Adrenal gland (tissue), 12 donors: Measurements from ENCODE around the gene TBC1D10A. TPM values are rescaled to one million over a fixed set of nuclear protein-coding genes. Genes with fewer than 3 reads are reported as not detected.

ENCODE experiments used
- DNase-seq, 7 donors: peaks; one replicate each; pipeline ENCODE4 v3.0.0-alpha.2; 2019 to 2020
- H3K27ac ChIP-seq, 5 donors: fragments of 200-600 bp; sonication (generic) in 4 of 5; 1 replicate in 3 of 5; 2 replicates in 2 of 5; pipeline versions ENCODE4 v1.5.1 to v1.8.0; 2016 to 2020; ENCODE audit warnings: mild to moderate bottlenecking in 1 of 5
- H3K27me3 ChIP-seq: fragments of 200-600 bp; 2 replicates; pipeline ENCODE4 v1.8.0; 2021
- H3K36me3 ChIP-seq, 2 donors: fragments of 200-600 bp; replicated peaks in 1 of 2; 1 replicate in 1 of 2; 2 replicates in 1 of 2; pipeline versions ENCODE4 v1.5.1 to v1.8.0; 2018 to 2022
- H3K4me1 ChIP-seq, 2 donors: fragments of 200-600 bp; replicated peaks in 1 of 2; 1 replicate in 1 of 2; 2 replicates in 1 of 2; pipeline versions ENCODE4 v1.5.1 to v1.8.0; 2018 to 2021
- H3K4me3 ChIP-seq, 4 donors: fragments of 200-600 bp; sonication (generic) in 3 of 4; one replicate each; pipeline ENCODE4 v1.5.1; 2016 to 2018
- H3K9me3 ChIP-seq, 3 donors: fragments of 200-600 bp; sonication (generic) in 1 of 3; replicated peaks in 1 of 3; 1 replicate in 2 of 3; 2 replicates in 1 of 3; pipeline versions ENCODE4 v1.5.1 to v1.8.0; 2016 to 2021
- CTCF ChIP-seq, 6 experiments: fragments of 450-650 bp in 4 of 6; fragments of 200-600 bp in 2 of 6; sonication (generic) in 1 of 6; IDR thresholded peaks; 1 replicate in 5 of 6; 2 replicates in 1 of 6; pipeline versions ENCODE4 v1.5.1 to v1.8.0; 2016 to 2021; ENCODE audit warnings: antibody characterized with exemption in 6 of 6, mild to moderate bottlenecking in 2 of 6, moderate library complexity in 1 of 6
- POLR2A ChIP-seq, 2 donors: fragments of 450-650 bp; IDR thresholded peaks; one replicate each; pipeline ENCODE4 v1.6.1; 2017; ENCODE audit warnings: antibody characterized with exemption in 2 of 2, mild to moderate bottlenecking in 2 of 2, moderate library complexity in 1 of 2
- WGBS, 4 donors: extraction: QIAGEN DNeasy Blood & Tissue Kit in 2 of 4; methylation state at CpG; one replicate each; pipeline versions ENCODE4 v1.1.5 to v1.1.7; 2013 to 2017; 5-methylcytosine and 5-hydroxymethylcytosine counted together
- intact Hi-C, 2 donors: fragments of 100-400 bp; cut with DNase I; formaldehyde crosslinking; loops; one replicate each; pipeline versions ENCODE4 v1.14.1 to v1.15.0; 2022 to 2023
- polyA plus RNA-seq, 3 donors: library from polyadenylated mRNA; stranded (reverse); fragments of 200-250 nt in 2 of 3; fragments of 350-450 nt in 1 of 3; fragmentation: Illumina TruSeq in 1 of 3; extraction: RNeasy Lipid Tissue Mini Kit (QIAGEN cat#74804) in 1 of 3; gene quantifications; one replicate each; pipeline ENCODE4 v1.2.3, GENCODE V29; 2013 to 2014
- total RNA-seq, 9 donors: library from RNA; depleted of rRNA in 4 of 9; stranded (reverse); fragments of >200 nt in 4 of 9; fragments of 120-200 nt in 1 of 9; fragmentation: NEBNext Ultra II Directional in 1 of 9; extraction: Animal tissue kit (Norgen Biotek cat#: 25700) in 1 of 9; gene quantifications; one replicate each; pipeline versions ENCODE4 v1.1.0 to v1.2.4, GENCODE V29; 2013 to 2023
- donor health status: healthy with polysubstance abuse.
- donor health status: Bipolar disorder and iron deficiency.
- donor health status: DM: yes; HTN: yes; CAD: no.
- donor health status: DM: no; HTN: no; CAD: no.
- donor health status: DM: no; HTN: no; CAD: no.
- donor health status: DM: yes; HTN: yes; CAD: no.

TBC1D10A gene
- total and polyA plus RNA-seq, 12 donors: 11.7 to 55.0 (median 29.6) TPM

GRCh38 chr22:30248484-30248883, 78.3 kb downstream of the TBC1D10A start:
- Histone ChIP-seq H3K27ac (no peak overlapping the region), H3K9me3 (no peaks in the 10 kb centered on the region), H3K36me3 (no peaks in the 10 kb centered on the region), H3K4me1 (peaks cover 8 to 16% of the 10 kb centered on the region in 2 donors), H3K27me3 (no peaks in the 10 kb centered on the region), H3K4me3 (no peak overlapping the region)
- intact Hi-C loops: no loop called here
- no peak for DNase-seq
- WGBS, 4 donors: 71 to 94% (median 78%) methylated on average over 6 of the region's 6 CpGs
- no peak for TF ChIP-seq POLR2A (IDR thresholded peaks at IDR 0.05)
- no peak for TF ChIP-seq CTCF (IDR thresholded peaks at IDR 0.05)

- Histone ChIP-seq H3K27ac (no peak overlapping the region), H3K27me3 (no peaks in the 10 kb centered on the region), H3K36me3 (no peaks in the 10 kb centered on the region), H3K9me3 (no peaks in the 10 kb centered on the region), H3K4me3 (no peak overlapping the region), H3K4me1 (peaks cover 8 to 16% of the 10 kb centered on the region in 2 donors)
- intact Hi-C loops: no loop called here
- no peak for DNase-seq
- WGBS, 4 donors: 64 to 84% (median 71%) methylated on average over 9 to 12 of the region's 12 CpGs
- TF ChIP-seq POLR2A (IDR thresholded peaks at IDR 0.05): no peak
- no peak for TF ChIP-seq CTCF (IDR thresholded peaks at IDR 0.05)
Measured at GRCh38 chr22:30247974-30248373, 78.8 kb downstream of the TBC1D10A start.

- intact Hi-C loops: no loop called here
- no peaks in the 10 kb centered on the region for H3K27me3 ChIP-seq
Measured at GRCh38 chr22:30247561-30247960, 79.2 kb downstream of the TBC1D10A start.

GRCh38 chr22:30246814-30247376, 79.8 kb downstream of the TBC1D10A start:
- DNase-seq: no peak
- WGBS, 4 donors: 17 to 37% (median 34%) methylated on average over 8 to 15 of the region's 15 CpGs
- H3K4me3 ChIP-seq: peak overlapping the region in 2 of 4 donors; percentile 7 to 61
- no peaks in the 10 kb centered on the region for H3K27me3 ChIP-seq
- H3K4me1 ChIP-seq: peaks cover 8 to 16% of the 10 kb centered on the region in 2 donors
- no peak for TF ChIP-seq POLR2A (IDR thresholded peaks at IDR 0.05)
- TF ChIP-seq CTCF (IDR thresholded peaks at IDR 0.05): no peak
- no peak overlapping the region for H3K27ac ChIP-seq
- H3K36me3 ChIP-seq: no peaks in the 10 kb centered on the region
- H3K9me3 ChIP-seq: no peaks in the 10 kb centered on the region
- intact Hi-C loops: no loop called here

More at GRCh38 chr22:30247561-30247960, 79.2 kb downstream of the TBC1D10A start:
- DNase-seq: no peak
- no peak overlapping the region for H3K27ac ChIP-seq
- no peaks in the 10 kb centered on the region for H3K36me3 ChIP-seq
- H3K9me3 ChIP-seq: no peaks in the 10 kb centered on the region
- WGBS, 4 donors: 83 to 91% (median 87%) methylated on average over 8 to 11 of the region's 11 CpGs
- no peak overlapping the region for H3K4me3 ChIP-seq
- peaks cover 8 to 16% of the 10 kb centered on the region in 2 donors for H3K4me1 ChIP-seq
- TF ChIP-seq CTCF (IDR thresholded peaks at IDR 0.05) (no peak), POLR2A (IDR thresholded peaks at IDR 0.05) (no peak)
